ENCODE data around the gene RAB6B. TPM values are rescaled to one million over a fixed set of nuclear protein-coding genes. Genes with fewer than 3 reads are reported as not detected.

Gene RAB6B
- 0.14 and 0.37 TPM in 2 replicates for total RNA-seq

DNA sequence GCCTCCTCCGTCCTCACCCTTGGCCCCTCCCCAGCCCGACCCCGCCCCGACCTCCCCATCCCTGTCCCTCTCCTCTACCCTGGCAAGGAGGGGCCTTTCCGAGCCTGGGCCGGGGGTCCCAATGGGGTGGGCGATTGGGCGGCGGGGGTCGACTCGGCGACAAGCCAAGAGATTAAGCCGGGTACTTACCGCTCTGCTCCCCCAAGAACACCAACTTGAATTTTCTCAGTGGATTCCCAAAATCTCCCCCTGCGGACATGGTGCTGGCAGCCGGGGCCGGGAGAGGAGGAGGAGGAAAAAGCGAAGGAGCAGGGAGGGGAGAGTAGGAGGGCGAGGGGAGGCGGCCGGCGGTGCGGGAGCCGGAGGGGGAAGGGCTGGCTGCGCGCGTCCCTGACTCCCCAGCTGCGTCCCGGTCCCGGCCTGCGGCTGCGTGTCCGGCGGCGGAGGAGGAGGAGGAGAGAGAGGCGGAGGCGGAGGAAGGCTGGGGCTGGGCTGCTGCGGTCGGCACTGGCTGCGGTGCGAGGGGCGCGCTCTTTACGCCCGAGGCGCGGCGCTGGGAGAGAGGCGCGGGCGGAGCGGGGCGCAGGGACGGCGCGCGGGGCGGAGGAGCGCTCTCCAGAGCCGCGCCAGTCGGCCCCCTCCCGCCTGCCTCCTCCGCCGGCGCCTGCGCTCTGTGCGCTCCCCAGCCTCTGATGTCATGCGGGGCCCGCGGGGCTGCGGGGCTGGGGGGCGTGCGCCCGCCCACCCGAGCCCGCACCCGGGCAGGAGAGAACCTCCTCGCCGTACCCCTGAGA lies at the start of gene RAB6B:
TSS of gene RAB6B (minus strand) at position 675 of the 794 bp plus-strand sequence. CDS start at position 259, 416 bp downstream.

DNA sequence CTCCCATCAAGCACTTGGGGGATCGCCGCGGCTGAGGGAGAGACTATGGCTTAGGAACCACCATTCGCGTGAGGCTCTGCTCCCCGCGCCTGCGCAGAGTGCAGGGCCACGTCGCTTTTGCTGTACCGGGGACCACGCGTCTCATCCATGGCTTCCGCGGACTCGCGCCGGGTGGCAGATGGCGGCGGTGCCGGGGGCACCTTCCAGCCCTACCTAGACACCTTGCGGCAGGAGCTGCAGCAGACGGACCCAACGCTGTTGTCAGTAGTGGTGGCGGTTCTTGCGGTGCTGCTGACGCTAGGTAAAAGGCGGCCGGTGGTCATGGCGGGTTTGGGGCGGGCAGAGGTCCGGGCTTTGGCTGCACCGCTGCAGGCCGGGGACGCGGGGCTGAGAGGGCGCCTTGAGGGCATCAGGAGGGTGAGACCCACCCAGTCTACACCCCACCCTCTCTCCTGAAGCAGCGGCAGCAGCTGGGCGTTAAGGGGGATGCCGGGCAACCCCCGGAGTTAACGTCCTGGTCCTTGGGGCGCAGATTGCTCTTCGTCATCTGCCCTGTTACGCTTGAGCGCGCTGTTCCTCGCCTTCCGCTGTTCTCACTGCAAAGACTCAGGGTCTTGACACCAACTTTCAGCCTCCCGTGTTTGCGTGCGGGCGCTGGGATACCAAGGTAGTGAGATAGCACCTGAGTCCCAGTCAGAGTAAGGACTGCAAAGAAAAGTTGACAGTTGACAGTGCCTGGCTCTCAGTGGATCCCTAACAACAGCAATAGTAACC lies 89.8 kb downstream of the RAB6B start, which contains the start of gene SRPRB:
TSS of gene SRPRB (plus strand) at position 114 of the 774 bp plus-strand sequence. CDS start at position 148, 34 bp downstream.

Other genes starting within 250 kb of the RAB6B start
- 12.1 and 16.5 TPM in 2 replicates for gene TOPBP1, start 233.9 kb downstream of the RAB6B start, total RNA-seq
- 0.28 TPM in 2 replicates for gene TF, start 149.5 kb downstream of the RAB6B start, total RNA-seq
- 103 and 108 TPM in 2 replicates for gene SRPRB, start 90.1 kb downstream of the RAB6B start, total RNA-seq
- under 0.01 TPM in 2 replicates for gene SLCO2A1, start 134.0 kb upstream of the RAB6B start, total RNA-seq